Esophagus muscularis mucosa (tissue), 4 donors: Measurements from ENCODE around the gene TMEM140.

Experiments used
- CTCF ChIP-seq, 3 experiments: fragments of 200-600 bp in 2 of 3; fragments of 450-650 bp in 1 of 3; sonication (generic) in 2 of 3; IDR thresholded peaks; one replicate each; pipeline ENCODE4 v1.5.1; 2017 to 2019; ENCODE audit warnings: antibody characterized with exemption in 3 of 3, mild to moderate bottlenecking in 2 of 3, moderate library complexity in 1 of 3
- EP300 ChIP-seq: sonication (generic); formaldehyde crosslinking; IDR thresholded peaks from one replicate; pipeline ENCODE4 v1.6.1; 2017; ENCODE audit warnings: antibody characterized with exemption
- POLR2A ChIP-seq: fragments of 450-650 bp; IDR thresholded peaks from one replicate; pipeline ENCODE4 v1.6.1; 2017; ENCODE audit warnings: antibody characterized with exemption, moderate library complexity, mild to moderate bottlenecking, low read depth
- POLR2AphosphoS5 ChIP-seq, 2 donors: sonication (generic); formaldehyde crosslinking; IDR thresholded peaks; one replicate each; pipeline ENCODE4 v1.6.1; 2017; ENCODE audit warnings: antibody characterized with exemption in 2 of 2

GRCh38 chr7:135152442-135152841 lies 4.6 kb downstream of the TMEM140 start:
- TF ChIP-seq POLR2A (no peak), CTCF (IDR thresholded peaks at IDR 0.05) (no peak), POLR2AphosphoS5 (IDR thresholded peaks at IDR 0.05) (no peak), EP300 (no peak)
